ENCODE results near the gene PIGBOS1.

PIGBOS1 gene, protein sequence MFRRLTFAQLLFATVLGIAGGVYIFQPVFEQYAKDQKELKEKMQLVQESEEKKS

GRCh38 chr15:55318588-55319494 is at the start of gene PIGBOS1, which contains the start of gene PIGB:
PIGBOS1 (minus strand) TSS chr15:55319123; CDS start chr15:55317792, 1,331 bp downstream.
PIGB (plus strand) TSS chr15:55319222; CDS start chr15:55319251, 29 bp downstream.
- peak; percentile 68 for DNase-seq (ENCODE audit: low read depth)
- TF ChIP-seq, protein P1, sequence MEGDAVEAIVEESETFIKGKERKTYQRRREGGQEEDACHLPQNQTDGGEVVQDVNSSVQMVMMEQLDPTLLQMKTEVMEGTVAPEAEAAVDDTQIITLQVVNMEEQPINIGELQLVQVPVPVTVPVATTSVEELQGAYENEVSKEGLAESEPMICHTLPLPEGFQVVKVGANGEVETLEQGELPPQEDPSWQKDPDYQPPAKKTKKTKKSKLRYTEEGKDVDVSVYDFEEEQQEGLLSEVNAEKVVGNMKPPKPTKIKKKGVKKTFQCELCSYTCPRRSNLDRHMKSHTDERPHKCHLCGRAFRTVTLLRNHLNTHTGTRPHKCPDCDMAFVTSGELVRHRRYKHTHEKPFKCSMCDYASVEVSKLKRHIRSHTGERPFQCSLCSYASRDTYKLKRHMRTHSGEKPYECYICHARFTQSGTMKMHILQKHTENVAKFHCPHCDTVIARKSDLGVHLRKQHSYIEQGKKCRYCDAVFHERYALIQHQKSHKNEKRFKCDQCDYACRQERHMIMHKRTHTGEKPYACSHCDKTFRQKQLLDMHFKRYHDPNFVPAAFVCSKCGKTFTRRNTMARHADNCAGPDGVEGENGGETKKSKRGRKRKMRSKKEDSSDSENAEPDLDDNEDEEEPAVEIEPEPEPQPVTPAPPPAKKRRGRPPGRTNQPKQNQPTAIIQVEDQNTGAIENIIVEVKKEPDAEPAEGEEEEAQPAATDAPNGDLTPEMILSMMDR (IDR thresholded peaks at IDR 0.05; ENCODE audit: control insufficient read depth, insufficient read depth, low read depth, low read length, missing control alignments), result peak; percentile 23
- H3K4me3 ChIP-seq (ENCODE audit: control insufficient read depth, low read depth, low read length), result peak within 1 kb of the TSS; percentile 90

DNA sequence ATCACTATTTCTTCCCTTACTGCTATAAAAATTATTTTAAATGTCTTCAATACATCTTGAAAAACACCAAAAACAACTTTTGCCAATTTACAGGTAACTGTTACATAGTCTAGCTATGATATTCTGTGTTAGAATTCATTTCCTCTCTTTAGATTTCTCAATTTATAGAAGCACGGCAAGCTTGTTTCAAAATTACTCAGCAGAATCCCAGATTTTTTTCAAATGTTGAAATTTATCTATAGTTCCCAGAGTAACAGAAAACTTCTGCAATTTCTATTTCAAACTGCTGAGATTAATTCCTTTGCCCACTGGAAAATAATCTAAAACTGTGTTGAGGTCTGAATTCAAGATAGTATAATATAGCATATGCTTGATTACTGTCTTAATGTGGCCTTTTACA is 48.1 kb upstream of the PIGBOS1 start:
- TF ChIP-seq, protein P1 (IDR thresholded peaks at IDR 0.05; ENCODE audit: control insufficient read depth, insufficient read depth, low read depth, low read length, missing control alignments), result no peak
- DNase-seq (ENCODE audit: low read depth), result no peak
- no peak overlapping the region for H3K4me3 ChIP-seq (ENCODE audit: control insufficient read depth, low read depth, low read length)

GRCh38 chr15:55362641-55363040 is 43.7 kb upstream of the PIGBOS1 start:
- DNase-seq (ENCODE audit: low read depth), result no peak
- H3K4me3 ChIP-seq (ENCODE audit: control insufficient read depth, low read depth, low read length), result no peak overlapping the region
- TF ChIP-seq, protein P1 (IDR thresholded peaks at IDR 0.05; ENCODE audit: control insufficient read depth, insufficient read depth, low read depth, low read length, missing control alignments), result no peak

- TF ChIP-seq, protein P1 (IDR thresholded peaks at IDR 0.05; ENCODE audit: control insufficient read depth, insufficient read depth, low read depth, low read length, missing control alignments), result no peak
- H3K4me3 ChIP-seq (ENCODE audit: control insufficient read depth, low read depth, low read length), result no peak overlapping the region
- DNase-seq (ENCODE audit: low read depth), result no peak
Measured at GRCh38 chr15:55361048-55361447, 42.1 kb upstream of the PIGBOS1 start.

- H3K4me3 ChIP-seq (ENCODE audit: control insufficient read depth, low read depth, low read length), result no peak overlapping the region
- TF ChIP-seq, protein P1 (IDR thresholded peaks at IDR 0.05; ENCODE audit: control insufficient read depth, insufficient read depth, low read depth, low read length, missing control alignments), result no peak
- no peak for DNase-seq (ENCODE audit: low read depth)
Measured at GRCh38 chr15:55360256-55360655, 41.3 kb upstream of the PIGBOS1 start.

GRCh38 chr15:55358471-55358870 is 39.5 kb upstream of the PIGBOS1 start:
- TF ChIP-seq, protein P1 (IDR thresholded peaks at IDR 0.05; ENCODE audit: control insufficient read depth, insufficient read depth, low read depth, low read length, missing control alignments), result no peak
- no peak overlapping the region for H3K4me3 ChIP-seq (ENCODE audit: control insufficient read depth, low read depth, low read length)
- no peak for DNase-seq (ENCODE audit: low read depth)

Measured in AG09309 (cell line).